Globus pallidus (tissue), 1 donor: ENCODE data around the gene TMEM127.
"Not testable (repeated sequence)": the region's sequence is repeated elsewhere in the genome, so short reads cannot be mapped to it uniquely, and the experiment has no call there.

Source experiments
- DNase-seq: peaks from one replicate; pipeline ENCODE4 v3.0.0-alpha.2; 2015; ENCODE audit warnings: low spot score

TMEM127 gene

DNA sequence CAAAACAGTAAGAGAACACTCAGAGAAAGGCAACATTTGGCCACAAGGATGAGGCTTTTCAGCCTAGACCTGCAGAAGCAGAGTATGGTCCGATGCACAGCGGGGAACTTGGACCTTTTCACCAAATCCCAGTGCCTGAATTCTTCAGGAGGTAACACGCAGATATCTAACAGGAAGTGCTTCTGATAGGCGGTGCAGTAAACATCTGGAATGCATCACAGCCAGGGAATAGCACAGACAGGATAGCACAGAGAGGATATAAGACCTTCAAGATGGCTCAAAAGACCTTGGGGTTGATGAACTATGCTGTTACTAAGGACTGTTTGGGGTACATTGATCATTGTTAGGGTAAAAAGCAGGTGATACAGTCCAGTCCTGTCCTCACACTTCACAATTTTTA is 1.7 kb downstream of the TMEM127 start:
- no peak for DNase-seq

DNA sequence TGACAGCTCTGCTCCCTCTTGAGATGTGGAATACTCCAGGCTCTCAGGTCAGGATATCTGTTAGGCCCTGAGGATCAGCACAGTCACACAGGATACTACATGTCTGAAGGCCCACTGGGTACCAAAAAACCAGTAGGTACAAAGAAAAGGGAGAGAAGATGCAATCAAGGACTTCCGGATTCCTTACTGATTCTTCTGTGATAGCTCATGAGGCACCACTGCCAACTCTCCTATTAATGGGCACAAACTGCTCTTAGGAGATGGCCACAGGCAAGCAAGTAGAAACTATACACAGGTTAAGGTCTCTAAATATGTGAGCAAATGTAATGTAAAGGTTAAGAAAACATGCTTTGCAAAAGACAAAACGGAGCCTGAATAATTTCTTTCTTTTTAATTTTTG is 3.5 kb downstream of the TMEM127 start:
- DNase-seq = no peak

- no peak for DNase-seq
These were observed 4.3 kb downstream of the TMEM127 start for GRCh38 chr2:96261328-96262003.

- DNase-seq = no peak
These were observed 5.2 kb downstream of the TMEM127 start for GRCh38 chr2:96260387-96261260.

DNA sequence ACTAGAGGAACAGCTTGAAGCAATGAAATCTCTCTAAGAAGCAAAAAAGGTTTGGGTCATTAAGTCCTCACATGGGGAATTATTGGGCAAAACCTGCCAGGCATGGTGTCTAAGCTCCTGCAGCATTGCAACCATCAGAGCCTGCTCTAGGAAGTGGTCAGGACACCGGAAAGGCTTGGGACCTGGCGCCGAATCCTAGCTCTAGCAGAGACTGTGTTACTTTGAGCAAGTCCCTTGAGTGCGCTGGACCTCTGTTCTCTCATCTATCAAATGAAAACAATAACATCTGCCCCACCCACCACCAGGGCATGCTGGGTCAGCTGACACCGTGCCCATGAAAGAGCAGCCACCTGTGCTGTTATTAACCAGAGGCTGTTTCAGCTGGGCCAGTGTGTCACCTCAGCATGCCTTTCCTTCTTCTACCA is 6.3 kb downstream of the TMEM127 start:
- no peak for DNase-seq

GRCh38 chr2:96258166-96259022 is 7.4 kb downstream of the TMEM127 start:
- DNase-seq = no peak

DNA sequence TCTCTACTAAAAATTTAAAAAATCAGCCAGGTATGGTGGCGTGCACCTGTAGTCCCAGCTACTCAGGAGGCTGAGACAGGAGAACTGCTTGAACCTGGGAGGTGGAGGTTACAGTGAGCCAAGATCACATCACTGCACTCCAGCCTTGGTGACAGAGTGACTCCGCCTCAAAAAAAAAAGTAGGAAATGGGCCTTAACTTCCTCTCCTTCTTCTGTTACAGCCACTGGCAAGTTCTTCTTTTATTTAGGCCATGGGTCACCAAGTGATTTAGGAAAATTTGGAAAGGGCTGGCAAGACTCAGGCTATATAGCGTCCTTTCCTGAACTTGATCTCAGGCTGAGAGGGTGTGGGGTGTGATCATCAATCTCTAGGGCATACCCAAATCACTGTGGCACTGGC is 8.1 kb downstream of the TMEM127 start:
- DNase-seq = not testable (repeated sequence)

DNA sequence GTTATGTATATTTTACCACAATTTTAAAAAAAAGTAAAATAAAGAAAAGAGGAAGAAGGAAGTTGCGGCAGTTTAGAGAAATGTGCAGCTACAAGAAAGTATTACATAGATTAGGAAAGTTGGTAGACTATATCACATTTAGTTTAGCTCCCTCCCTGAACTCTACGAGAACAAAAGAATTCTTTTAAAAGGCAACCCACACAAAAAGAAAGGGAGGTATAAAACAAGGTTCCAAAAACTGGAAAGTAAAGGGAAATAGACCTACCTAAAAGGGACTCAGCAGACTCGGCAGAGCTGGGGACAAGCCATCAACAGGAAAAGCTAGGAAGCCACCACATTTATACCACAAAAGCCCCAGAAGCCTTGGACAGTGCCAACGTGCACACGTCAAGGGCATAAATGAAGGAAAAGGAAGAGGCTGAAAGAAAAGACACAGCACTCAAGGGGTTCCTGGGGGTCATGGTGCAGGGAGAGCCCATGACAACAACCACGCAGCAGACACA is 9.1 kb downstream of the TMEM127 start:
- DNase-seq = no peak

DNA sequence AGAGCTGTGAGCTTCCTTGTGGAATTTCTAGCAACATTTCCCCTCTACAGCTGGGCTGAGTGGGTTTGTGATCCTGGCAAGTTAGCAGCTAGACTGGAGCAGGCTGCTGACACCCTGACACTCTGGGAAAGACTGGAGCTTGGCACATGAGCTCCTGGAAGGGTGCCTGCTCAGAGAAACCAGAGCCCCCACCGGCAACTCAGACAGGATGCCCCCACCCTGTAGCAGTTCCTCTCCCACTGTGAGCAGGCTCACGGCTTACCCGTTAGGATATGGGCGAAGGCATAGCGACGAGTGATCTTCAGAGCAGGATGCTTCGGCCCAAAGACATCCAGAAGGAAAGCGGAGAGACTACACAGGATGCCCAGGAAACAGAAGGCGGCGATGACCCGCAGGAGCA is 11.2 kb downstream of the TMEM127 start:
- no peak for DNase-seq

GRCh38 chr2:96253006-96253405 is 12.8 kb downstream of the TMEM127 start:
- DNase-seq = no peak

- DNase-seq = no peak
These were observed 13.3 kb downstream of the TMEM127 start for GRCh38 chr2:96252526-96252925.

DNA sequence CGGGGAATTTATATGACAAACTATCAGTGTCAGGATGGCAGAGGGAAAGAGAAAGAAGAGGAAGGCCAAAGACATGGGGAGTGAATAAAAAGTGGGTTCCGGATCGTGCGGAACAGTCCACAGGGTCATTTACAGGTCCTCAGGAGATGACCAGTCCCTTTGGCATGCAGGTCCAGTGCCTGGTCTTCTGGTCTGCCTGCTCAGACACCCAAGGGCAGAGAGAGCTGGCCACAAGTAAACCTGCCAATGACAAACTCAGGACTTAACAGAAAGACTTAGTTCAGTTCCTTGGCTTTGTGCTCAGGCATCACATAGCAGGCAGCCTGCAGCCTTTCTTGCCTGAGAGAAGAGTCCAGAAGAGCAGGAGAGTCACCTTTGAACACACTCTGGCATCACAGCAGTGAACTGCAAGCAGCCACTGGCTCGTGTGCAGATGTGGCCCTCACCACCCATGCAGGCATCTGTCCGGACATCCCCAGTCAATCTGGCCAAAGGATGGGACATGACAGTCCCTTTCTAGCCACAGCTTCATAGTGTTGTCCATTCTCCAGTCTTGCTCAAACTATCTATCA is 14.0 kb downstream of the TMEM127 start:
- DNase-seq = peak; percentile 44

DNA sequence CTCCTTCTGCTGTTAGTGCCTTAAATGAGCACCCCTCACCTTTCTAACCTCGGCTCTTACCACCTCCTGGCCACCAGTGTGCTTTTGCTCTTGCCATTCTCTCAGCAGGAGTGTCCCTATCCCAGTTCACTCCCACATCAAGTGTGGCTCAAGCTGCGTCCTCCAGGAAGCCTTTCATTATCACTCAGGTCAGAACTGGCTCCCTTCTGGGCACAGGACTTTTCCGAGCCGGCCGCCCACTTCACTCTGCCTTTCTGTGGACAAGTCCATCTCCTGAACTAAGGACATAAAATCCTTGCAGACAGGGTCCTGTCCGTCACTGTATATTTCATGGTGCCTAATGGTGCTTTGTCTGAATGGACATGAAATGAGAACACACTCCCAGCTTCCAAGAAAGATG is 15.6 kb downstream of the TMEM127 start:
- no peak for DNase-seq

DNA sequence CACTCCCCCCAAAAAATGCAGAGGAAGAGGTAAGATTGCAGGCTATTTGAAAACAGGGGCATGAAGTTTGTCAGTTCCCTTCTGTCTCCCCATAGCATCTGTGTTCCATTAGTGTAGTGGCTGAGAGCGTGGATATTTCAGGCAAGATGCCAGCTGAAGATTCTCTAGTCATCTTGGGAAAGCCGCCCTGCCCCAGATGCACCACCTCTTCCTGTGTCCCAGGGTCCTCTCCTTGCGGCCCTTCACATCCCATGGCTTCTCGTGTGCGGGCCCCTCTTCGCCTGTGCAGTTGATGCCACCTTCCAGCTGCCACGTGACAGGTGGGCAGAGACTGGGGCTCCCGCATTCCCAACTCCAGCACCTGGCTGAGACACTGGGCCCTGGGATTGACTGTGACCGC is 16.1 kb downstream of the TMEM127 start:
- DNase-seq = no peak

DNA sequence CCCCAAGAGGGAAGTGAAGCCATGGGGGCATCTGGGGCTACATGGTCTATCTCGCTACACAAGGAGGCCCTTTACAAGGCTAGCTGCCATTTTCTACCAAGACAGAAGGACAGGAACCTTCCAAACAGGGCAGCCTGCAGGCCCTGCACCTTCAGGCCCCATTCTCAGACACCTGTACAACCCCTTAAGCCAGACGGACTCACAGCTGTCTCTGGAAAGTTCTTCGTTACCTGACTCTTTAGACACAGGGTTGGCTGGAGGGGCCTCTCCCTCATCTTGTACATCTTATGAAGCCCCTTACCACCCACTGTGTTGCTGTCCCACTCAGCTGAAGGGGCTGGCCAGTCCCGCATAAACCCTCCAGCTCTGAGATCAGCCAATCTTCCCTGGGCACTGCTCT is 17.2 kb downstream of the TMEM127 start:
- no peak for DNase-seq

DNA sequence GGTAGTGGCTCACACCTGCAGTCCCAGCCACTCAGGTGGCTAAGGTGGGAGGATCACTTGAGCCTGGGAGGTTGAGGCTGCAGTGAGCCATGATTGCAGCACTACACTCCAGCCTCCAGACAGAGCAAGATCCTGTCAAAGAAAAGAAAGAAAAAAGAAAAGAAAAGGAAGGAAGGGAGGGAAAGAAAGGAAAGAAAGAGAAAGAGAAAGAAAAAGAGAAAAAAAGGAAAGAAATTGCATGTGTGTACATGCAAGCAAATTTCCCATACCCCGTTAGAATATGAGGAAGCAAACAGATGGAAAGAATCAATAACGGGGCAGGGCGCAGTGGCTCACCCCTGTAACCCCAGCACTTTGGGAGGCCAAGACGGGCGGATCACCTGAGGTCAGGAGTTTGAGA is 17.9 kb downstream of the TMEM127 start:
- DNase-seq = no peak

DNA sequence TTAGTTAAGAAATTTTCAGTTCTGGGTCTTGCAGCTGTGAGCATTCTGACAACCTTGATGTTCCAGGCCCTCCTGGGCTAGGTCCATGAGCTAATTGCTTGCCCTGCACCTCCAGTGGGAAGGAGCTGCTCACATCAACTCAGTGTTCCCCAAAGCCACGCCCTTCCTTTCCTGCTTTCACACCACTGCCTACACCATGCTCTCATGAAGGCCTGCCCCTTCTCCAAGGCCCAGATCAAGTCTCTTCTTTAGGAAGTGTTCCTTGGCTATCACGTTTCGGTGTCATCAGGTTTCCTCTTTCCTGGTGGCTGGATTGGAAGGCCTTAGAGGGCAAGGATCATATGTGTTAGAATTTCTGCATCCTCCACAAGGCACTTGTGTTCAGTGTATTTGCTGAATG is 18.8 kb downstream of the TMEM127 start:
- no peak for DNase-seq

- DNase-seq = no peak
These were observed 20.0 kb downstream of the TMEM127 start for GRCh38 chr2:96245609-96246390.

DNA sequence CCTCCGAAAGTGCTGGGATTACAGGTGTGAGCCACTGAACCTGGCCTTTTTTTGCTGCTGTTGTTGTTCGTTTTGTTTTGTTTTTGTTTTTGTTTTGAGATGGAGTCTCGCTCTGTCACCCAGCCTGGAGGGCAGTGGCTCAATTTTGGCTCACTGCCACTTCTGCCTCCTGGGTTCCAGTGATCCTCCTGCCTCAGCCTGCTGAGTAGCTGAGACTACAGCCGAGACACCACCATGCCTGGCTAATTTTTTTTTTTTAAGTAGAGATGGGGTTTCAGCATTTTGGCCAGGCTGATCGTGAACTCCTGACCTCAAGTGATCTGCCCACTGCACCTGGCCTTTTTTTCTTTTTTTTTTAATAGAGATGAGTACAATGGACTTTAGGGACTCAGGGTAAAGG is 22.0 kb downstream of the TMEM127 start:
- no peak for DNase-seq

DNA sequence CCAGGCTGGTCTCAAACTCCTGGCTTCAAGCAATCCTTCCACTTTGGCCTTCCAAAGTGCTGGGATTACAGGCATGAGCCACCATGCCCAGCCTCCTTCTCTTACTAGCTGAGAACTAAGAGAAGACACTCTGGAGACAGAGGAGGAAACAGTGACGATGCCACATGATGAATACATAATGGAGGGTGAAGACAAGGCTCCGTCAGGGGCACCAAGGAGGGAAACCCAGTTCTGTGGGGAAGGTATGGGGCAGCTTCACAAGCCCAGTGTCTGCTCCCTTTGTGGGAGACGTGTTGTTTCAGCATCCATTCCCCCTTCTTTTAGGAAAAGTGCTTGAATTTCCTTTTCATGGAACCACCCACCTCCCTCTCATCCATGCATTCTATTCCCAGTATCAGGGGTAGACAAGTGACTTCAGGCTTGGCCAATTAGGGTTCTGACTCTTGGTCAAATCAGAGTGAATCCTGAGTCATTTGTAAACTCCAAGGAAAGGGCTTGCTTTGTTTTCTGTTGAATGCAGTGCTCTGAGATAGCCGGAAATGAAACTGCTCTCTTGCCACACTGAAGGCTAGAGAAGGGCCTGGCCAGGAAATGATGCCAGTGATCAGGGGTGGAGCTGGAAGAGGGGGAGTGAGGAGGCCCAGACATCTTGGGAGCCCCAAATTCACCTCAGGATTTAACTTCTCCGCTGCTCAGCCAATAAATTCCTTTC is 23.7 kb downstream of the TMEM127 start:
- DNase-seq = peak; percentile 78

GRCh38 chr2:96241227-96241626 is 24.6 kb downstream of the TMEM127 start:
- DNase-seq = no peak
